Measurements from ENCODE around the gene ZNF333.
"Not testable (repeated sequence)": the region's sequence is repeated elsewhere in the genome, so short reads cannot be mapped to it uniquely, and the experiment has no call there.

The ZNF333 gene

GRCh38 chr19:14775869-14776586 is 86.2 kb downstream of the ZNF333 start:
- Histone ChIP-seq H3K27ac (replicated peaks) (peak overlapping the region; percentile 74), H3K27me3 (ENCODE audit: insufficient read depth, poor library complexity, severe bottlenecking) (no peaks in the 10 kb centered on the region), H3K4me3 (replicated peaks; ENCODE audit: insufficient read depth, low read length) (peak overlapping the region; percentile 67)
- DNase-seq (ENCODE audit: low read depth in 1 of 2, low spot score in 1 of 2), result peak; percentile 68 to 86
- TF ChIP-seq SPI1 (IDR thresholded peaks at IDR 0.05; ENCODE audit: borderline replicate concordance, low read depth), result peak; percentile 53; the same call in 1 of the 2 replicates
- TF ChIP-seq CTCF (IDR thresholded peaks at IDR 0.05; ENCODE audit: insufficient read depth, low read length), result no peak
- TF ChIP-seq POLR2AphosphoS5 (IDR thresholded peaks at IDR 0.05; ENCODE audit: low read depth), result peak; percentile 75

DNA sequence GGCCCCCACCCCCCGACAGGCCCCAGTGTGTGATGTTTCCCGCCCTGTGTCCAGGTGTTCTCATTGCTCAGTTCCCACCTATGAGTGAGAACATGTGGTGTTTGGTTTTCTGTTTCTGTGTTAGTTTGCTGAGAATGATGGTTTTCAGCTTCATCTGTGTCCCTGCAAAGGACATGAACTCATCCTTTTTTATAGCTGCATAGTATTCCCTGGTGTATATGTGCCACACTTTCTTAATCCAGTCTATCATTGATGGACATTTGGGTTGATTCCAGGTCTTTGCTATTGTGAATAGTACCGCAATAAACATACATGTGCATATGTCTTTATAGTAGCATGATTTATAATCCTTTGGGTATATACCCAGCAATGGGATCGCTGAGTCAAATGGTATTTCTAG is 87.8 kb downstream of the ZNF333 start:
- not testable (repeated sequence) for H3K27me3 ChIP-seq (ENCODE audit: insufficient read depth, poor library complexity, severe bottlenecking); H3K27ac ChIP-seq (replicated peaks); H3K4me3 ChIP-seq (replicated peaks; ENCODE audit: insufficient read depth, low read length); DNase-seq (ENCODE audit: low read depth in 1 of 2, low spot score in 1 of 2)

DNA sequence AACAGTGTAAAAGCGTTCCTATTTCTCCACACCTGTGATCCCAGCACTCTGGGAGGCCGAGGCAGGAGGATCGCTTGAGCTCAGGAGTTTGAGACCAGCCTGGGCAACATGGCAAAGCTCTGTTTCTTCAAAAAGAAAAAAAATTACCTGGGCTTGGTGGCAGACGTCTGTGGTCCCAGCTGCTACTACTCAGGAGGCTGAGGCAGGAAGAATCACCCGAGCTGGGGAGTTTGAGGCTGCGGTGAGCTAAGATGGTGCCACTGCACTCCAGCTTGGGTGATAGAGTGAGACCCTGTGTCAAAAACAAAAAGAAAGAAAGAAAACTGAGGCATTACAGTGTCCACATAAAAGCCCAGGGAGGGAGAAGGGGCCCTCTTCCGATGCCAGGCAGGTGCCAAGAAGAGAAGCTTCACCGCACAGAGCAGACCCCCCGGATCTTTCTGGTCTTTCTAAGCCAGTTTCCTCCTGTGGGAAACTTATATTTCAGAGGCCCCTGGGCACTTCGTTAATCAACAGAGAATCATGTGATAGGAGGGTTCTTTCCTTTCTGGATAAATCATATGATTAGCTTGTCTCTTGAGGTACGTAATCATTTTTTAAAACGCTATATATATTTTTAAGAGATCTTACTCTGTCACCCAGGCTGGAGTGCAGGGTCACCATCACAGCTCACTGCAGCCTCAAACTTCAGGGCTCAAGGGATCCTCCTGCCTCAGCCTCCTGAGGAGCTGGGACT is 88.4 kb downstream of the ZNF333 start, which contains the start of gene ADGRE2:
Gene ADGRE2 (minus strand): TSS at position 451 of the 736 bp plus-strand sequence. CDS start 1,804 bp downstream, outside the sequence.
- not testable (repeated sequence) for DNase-seq (ENCODE audit: low read depth in 1 of 2, low spot score in 1 of 2); H3K27ac ChIP-seq (replicated peaks); H3K4me3 ChIP-seq (replicated peaks; ENCODE audit: insufficient read depth, low read length); H3K27me3 ChIP-seq (ENCODE audit: insufficient read depth, poor library complexity, severe bottlenecking)

DNA sequence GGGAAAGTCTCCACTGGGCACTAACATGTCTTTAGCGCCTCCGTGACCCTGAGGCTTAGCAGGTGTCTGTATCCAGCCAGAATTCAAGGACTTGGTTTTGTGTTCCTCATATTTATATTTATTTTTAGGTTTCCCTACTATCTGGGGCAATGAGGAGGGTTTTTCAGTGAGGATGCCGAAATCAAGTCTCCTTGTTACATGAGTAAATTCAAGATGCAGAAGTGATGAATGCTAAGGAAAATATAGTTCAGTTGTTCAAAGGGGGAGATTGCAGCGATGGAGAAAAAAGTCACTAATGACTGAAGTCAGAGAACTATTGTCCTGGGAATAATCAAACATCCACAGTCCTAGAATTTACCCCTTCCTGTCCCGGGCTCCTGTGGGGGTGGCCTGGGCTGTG is 89.3 kb downstream of the ZNF333 start:
- H3K27me3 ChIP-seq (ENCODE audit: insufficient read depth, poor library complexity, severe bottlenecking), result no peaks in the 10 kb centered on the region
- no peak for DNase-seq (ENCODE audit: low read depth in 1 of 2, low spot score in 1 of 2)
- no peak for TF ChIP-seq POLR2AphosphoS5 (IDR thresholded peaks at IDR 0.05; ENCODE audit: low read depth)
- TF ChIP-seq SPI1 (IDR thresholded peaks at IDR 0.05; ENCODE audit: borderline replicate concordance, low read depth), result no peak
- no peak for TF ChIP-seq GABPA (IDR thresholded peaks at IDR 0.05; ENCODE audit: low read depth)
- TF ChIP-seq, protein P1, sequence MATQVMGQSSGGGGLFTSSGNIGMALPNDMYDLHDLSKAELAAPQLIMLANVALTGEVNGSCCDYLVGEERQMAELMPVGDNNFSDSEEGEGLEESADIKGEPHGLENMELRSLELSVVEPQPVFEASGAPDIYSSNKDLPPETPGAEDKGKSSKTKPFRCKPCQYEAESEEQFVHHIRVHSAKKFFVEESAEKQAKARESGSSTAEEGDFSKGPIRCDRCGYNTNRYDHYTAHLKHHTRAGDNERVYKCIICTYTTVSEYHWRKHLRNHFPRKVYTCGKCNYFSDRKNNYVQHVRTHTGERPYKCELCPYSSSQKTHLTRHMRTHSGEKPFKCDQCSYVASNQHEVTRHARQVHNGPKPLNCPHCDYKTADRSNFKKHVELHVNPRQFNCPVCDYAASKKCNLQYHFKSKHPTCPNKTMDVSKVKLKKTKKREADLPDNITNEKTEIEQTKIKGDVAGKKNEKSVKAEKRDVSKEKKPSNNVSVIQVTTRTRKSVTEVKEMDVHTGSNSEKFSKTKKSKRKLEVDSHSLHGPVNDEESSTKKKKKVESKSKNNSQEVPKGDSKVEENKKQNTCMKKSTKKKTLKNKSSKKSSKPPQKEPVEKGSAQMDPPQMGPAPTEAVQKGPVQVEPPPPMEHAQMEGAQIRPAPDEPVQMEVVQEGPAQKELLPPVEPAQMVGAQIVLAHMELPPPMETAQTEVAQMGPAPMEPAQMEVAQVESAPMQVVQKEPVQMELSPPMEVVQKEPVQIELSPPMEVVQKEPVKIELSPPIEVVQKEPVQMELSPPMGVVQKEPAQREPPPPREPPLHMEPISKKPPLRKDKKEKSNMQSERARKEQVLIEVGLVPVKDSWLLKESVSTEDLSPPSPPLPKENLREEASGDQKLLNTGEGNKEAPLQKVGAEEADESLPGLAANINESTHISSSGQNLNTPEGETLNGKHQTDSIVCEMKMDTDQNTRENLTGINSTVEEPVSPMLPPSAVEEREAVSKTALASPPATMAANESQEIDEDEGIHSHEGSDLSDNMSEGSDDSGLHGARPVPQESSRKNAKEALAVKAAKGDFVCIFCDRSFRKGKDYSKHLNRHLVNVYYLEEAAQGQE (IDR thresholded peaks at IDR 0.05; ENCODE audit: insufficient replicate concordance, low read depth), result no peak
- no peak for TF ChIP-seq CTCF (IDR thresholded peaks at IDR 0.05; ENCODE audit: insufficient read depth, low read length)

DNA sequence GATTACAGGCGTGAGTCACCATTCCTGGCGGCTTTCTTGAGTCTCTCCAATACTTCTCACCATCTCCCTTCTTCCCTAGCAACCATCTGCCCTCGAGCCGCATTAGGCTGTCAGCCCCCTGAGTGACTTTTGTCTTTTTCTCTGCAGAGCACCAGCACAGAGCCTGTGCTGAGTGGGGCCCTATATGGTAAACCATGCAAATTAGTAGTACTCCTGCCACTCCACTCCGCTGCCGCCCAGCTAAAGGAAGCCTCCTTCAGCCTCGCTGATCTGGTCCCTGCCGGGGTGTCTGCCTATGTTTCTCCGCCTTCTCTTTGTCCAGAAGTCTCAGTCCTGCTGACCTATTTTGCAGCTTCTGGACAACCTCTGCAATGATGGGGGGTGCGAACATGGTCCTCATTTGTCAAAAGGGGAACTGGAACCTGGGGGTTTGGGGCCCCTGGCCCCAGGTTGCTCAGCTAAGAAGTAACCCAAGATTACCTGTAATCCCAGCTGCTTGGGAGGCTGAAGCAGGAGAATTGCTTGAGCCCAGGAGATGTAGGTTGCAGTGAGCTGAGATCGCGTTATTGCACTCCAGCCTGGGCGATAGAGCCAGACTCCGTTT is 90.9 kb downstream of the ZNF333 start:
- not testable (repeated sequence) for H3K27ac ChIP-seq (replicated peaks); H3K27me3 ChIP-seq (ENCODE audit: insufficient read depth, poor library complexity, severe bottlenecking); H3K4me3 ChIP-seq (replicated peaks; ENCODE audit: insufficient read depth, low read length)
- peak; percentile 60 for TF ChIP-seq SPI1 (IDR thresholded peaks at IDR 0.05; ENCODE audit: borderline replicate concordance, low read depth)
- DNase-seq (ENCODE audit: low read depth in 1 of 2, low spot score in 1 of 2), result peak in 1 of 2 experiments; percentile 42

More for the DNA sequence above, 89.3 kb downstream of the ZNF333 start:
- Histone ChIP-seq H3K27ac (replicated peaks) (no peak overlapping the region), H3K4me3 (replicated peaks; ENCODE audit: insufficient read depth, low read length) (no peak overlapping the region)

GRCh38 chr19:14781713-14782536 is 92.1 kb downstream of the ZNF333 start:
- H3K27me3 ChIP-seq (ENCODE audit: insufficient read depth, poor library complexity, severe bottlenecking); H3K4me3 ChIP-seq (replicated peaks; ENCODE audit: insufficient read depth, low read length); H3K27ac ChIP-seq (replicated peaks); DNase-seq (ENCODE audit: low read depth in 1 of 2, low spot score in 1 of 2): not testable (repeated sequence)
